Muscle layer of duodenum (tissue), 2 donors: ENCODE measurements around the gene FSTL1.

Source experiments
- H3K27ac ChIP-seq: one replicate; pipeline ENCODE4 v1.7.0; 2013; ENCODE audit warnings: mild to moderate bottlenecking, low read length
- H3K27me3 ChIP-seq: one replicate; pipeline ENCODE4 v1.7.0; 2013; ENCODE audit warnings: low read depth, mild to moderate bottlenecking, control low read depth, low read length
- H3K36me3 ChIP-seq, 2 donors: one replicate each; pipeline ENCODE4 v1.7.0; 2013; ENCODE audit warnings: low read length in 2 of 2, control low read depth in 1 of 2, mild to moderate bottlenecking in 1 of 2; ENCODE audit not compliant: insufficient read depth in 2 of 2, control insufficient read depth in 1 of 2
- H3K4me1 ChIP-seq, 2 donors: one replicate each; pipeline ENCODE4 v1.7.0; 2013; ENCODE audit warnings: low read length in 2 of 2, mild to moderate bottlenecking in 2 of 2, control low read depth in 1 of 2, moderate library complexity in 1 of 2; ENCODE audit not compliant: insufficient read depth in 2 of 2, control insufficient read depth in 1 of 2
- H3K4me3 ChIP-seq, 2 donors: one replicate each; pipeline ENCODE4 v1.7.0; 2013; ENCODE audit warnings: low read length in 2 of 2, low read depth in 1 of 2, mild to moderate bottlenecking in 1 of 2
- H3K9me3 ChIP-seq, 2 donors: one replicate each; pipeline ENCODE4 v1.7.0; 2013; ENCODE audit warnings: low read length in 2 of 2, control low read depth in 1 of 2, mild to moderate bottlenecking in 1 of 2; ENCODE audit not compliant: control insufficient read depth in 1 of 2
- donor health status: healthy.

FSTL1 gene

GRCh38 chr3:120448756-120449155 lies 2.0 kb downstream of the FSTL1 start:
- H3K27me3 ChIP-seq = peaks cover 7% of the 10 kb centered on the region
- H3K27ac ChIP-seq = peak overlapping the region; percentile 94
- H3K9me3 ChIP-seq = no peaks in the 10 kb centered on the region
- H3K4me3 ChIP-seq = peak overlapping the region; percentile 79 to 83
- H3K36me3 ChIP-seq = peaks cover 0 to 8% of the 10 kb centered on the region in 2 donors
- peaks cover 17 to 42% of the 10 kb centered on the region in 2 donors for H3K4me1 ChIP-seq

GRCh38 chr3:120446891-120447668 lies 3.7 kb downstream of the FSTL1 start:
- Histone ChIP-seq H3K4me3 (peak overlapping the region; percentile 18 to 34), H3K9me3 (no peaks in the 10 kb centered on the region), H3K36me3 (peaks cover 0 to 8% of the 10 kb centered on the region in 2 donors), H3K4me1 (peaks cover 18 to 54% of the 10 kb centered on the region in 2 donors), H3K27me3 (peaks cover 7% of the 10 kb centered on the region), H3K27ac (no peak overlapping the region)

DNA sequence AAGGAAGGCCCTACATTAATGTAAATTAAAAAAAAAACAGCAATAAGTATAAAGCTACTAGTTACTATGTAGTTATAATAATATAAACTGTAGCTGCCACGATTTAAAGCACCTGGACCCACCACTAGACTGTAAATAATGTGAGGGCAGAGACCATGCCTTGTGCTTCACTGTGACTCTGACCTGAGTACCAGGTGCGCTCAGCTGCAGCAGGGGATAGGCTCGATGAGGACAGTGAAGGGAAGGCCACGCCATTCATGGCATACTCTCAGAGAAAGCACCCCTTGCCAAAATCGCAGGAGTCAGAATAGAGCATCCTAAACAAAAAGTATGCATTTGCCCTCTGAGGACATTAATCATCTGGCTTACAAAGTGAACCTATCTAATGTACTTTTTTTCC lies 5.1 kb downstream of the FSTL1 start:
- Histone ChIP-seq H3K27ac (peak overlapping the region; percentile 39), H3K9me3 (no peaks in the 10 kb centered on the region), H3K27me3 (peaks cover 7% of the 10 kb centered on the region), H3K36me3 (peaks cover 1 to 14% of the 10 kb centered on the region in 2 donors), H3K4me1 (peaks cover 32 to 68% of the 10 kb centered on the region in 2 donors), H3K4me3 (peak overlapping the region in 1 of 2 donors; percentile 18)

GRCh38 chr3:120443626-120444123 lies 7.1 kb downstream of the FSTL1 start:
- H3K4me1 ChIP-seq = peaks cover 38 to 84% of the 10 kb centered on the region in 2 donors
- peak overlapping the region; percentile 50 for H3K27ac ChIP-seq
- peaks cover 4 to 10% of the 10 kb centered on the region in 2 donors for H3K36me3 ChIP-seq
- H3K4me3 ChIP-seq = no peak overlapping the region
- H3K27me3 ChIP-seq = peaks cover 3% of the 10 kb centered on the region
- no peaks in the 10 kb centered on the region for H3K9me3 ChIP-seq

- Histone ChIP-seq H3K36me3 (peaks cover 4 to 10% of the 10 kb centered on the region in 2 donors), H3K4me3 (no peak overlapping the region), H3K27me3 (no peaks in the 10 kb centered on the region), H3K27ac (no peak overlapping the region), H3K4me1 (peaks cover 38 to 84% of the 10 kb centered on the region in 2 donors), H3K9me3 (no peaks in the 10 kb centered on the region)
These were observed 7.7 kb downstream of the FSTL1 start for GRCh38 chr3:120442975-120443517.

DNA sequence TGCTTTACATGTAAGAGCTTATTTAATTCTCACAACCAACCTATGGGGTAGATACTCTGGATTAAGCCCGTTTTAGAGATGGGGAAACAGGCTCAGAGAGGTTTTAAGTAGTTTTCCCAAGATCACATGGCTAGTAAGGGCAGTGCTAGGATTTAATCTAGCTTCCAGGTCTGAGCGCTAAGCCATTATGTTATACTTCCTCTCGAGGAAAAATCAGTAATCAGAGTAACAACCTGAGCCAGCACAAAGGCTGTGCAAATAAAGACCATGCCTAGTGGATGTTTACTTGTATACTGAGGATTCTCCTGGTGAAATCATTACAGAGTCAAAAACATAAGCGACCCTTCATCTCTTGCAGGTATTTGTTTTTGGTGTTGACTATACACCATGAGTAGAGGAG lies 9.0 kb downstream of the FSTL1 start:
- no peaks in the 10 kb centered on the region for H3K27me3 ChIP-seq
- H3K4me1 ChIP-seq = peaks cover 32 to 80% of the 10 kb centered on the region in 2 donors
- H3K36me3 ChIP-seq = peaks cover 8 to 10% of the 10 kb centered on the region in 2 donors
- no peaks in the 10 kb centered on the region for H3K9me3 ChIP-seq
- no peak overlapping the region for H3K27ac ChIP-seq
- no peak overlapping the region for H3K4me3 ChIP-seq

DNA sequence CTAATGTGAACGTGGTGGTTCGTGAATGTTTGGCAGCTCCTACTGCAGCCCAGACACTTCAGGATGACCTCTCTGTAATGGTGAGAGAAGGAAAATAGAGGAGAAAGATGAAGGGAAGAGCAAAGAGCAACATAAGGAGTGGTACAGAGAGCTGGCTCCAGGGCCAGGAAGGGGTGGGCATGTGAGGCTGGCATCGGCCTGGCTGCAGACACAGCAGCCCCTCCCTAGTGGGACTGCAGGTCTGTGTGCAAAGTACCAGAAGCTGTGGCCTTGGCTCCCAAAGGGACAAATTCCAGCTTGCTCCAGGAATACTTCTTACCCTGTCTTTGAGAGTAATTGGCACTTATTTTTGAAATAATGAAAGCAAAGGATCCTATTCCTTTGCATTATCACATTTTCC lies 10.0 kb downstream of the FSTL1 start:
- peaks cover 8 to 10% of the 10 kb centered on the region in 2 donors for H3K36me3 ChIP-seq
- no peaks in the 10 kb centered on the region for H3K9me3 ChIP-seq
- H3K4me3 ChIP-seq = no peak overlapping the region
- H3K4me1 ChIP-seq = peaks cover 32 to 80% of the 10 kb centered on the region in 2 donors
- H3K27ac ChIP-seq = no peak overlapping the region
- H3K27me3 ChIP-seq = no peaks in the 10 kb centered on the region

DNA sequence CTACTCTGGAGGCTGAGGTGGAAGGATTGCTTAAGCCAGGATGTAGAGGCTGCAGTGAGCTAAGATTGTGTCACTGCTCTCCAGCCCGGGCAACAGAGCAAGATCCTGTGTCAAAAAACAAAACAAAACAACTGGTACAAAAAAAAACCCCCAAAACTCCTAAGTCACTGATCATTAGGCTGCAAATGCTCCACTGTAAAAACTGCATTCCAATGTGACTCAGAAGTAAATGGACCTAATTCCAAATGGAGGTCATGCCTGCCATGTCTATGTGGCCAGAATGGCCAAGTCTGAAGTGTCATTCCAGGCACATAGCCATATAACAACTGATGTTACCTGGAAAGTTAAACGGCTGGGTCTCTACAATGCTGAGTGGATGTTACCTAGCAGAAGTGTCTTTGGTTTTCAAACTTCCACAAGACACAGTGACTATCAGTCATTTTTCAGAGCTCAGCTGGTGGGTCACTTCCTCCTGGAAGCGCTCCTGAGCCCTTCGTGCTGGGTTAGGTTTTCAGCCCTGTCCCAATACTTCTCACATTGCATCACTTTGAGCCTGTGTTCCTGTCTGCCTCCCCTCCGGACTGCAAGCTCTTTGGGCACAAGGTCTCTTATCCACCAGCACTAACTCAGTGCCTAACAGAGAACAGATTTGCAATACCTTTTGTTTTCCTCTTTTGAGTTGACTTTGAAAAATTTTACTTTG lies 10.6 kb downstream of the FSTL1 start:
- Histone ChIP-seq H3K9me3 (no peaks in the 10 kb centered on the region), H3K4me1 (peaks cover 38 to 80% of the 10 kb centered on the region in 2 donors), H3K27ac (peak overlapping the region; percentile 10), H3K4me3 (no peak overlapping the region), H3K27me3 (no peaks in the 10 kb centered on the region), H3K36me3 (peaks cover 8 to 14% of the 10 kb centered on the region in 2 donors)

DNA sequence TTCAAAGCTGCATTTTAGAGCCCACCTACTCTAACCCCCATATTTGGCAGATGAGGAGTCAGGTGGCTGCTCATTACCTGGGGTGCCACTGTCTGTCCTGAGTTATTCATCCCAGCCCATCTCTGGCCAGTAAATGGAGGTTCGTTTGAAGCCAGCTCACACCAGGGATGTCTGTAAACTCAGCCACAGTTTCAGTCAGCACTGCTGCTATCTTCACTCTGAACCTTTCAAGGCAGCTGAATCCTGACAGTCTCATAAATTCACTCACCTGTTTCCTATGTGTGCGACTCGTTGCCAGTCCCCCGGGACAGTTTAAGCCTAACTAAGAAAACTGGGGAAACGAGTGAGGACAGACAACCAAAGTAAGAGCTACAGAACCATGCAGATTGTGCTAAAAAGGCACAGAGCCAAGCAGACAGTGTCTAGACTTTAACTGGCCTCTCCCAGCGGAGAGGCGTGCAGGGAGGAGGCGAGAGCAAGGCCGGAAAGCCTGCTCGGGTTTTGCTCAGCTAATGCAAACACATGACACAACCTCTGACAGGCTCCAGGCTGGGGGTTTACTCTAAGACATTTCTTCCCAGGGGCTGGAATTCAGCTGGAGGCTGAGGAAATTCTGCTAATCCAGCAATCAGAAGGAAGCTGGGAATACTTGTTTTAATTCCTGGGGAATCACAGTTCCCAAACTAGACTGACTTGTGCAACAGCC lies 12.0 kb downstream of the FSTL1 start:
- peak overlapping the region; percentile 62 for H3K27ac ChIP-seq
- H3K27me3 ChIP-seq = no peaks in the 10 kb centered on the region
- no peaks in the 10 kb centered on the region for H3K9me3 ChIP-seq
- peaks cover 33 to 87% of the 10 kb centered on the region in 2 donors for H3K4me1 ChIP-seq
- H3K36me3 ChIP-seq = peaks cover 8 to 21% of the 10 kb centered on the region in 2 donors
- H3K4me3 ChIP-seq = peak overlapping the region in 1 of 2 donors; percentile 26

GRCh38 chr3:120438216-120438615 lies 12.6 kb downstream of the FSTL1 start:
- Histone ChIP-seq H3K4me1 (peaks cover 33 to 87% of the 10 kb centered on the region in 2 donors), H3K27ac (peak overlapping the region; percentile 62), H3K4me3 (peak overlapping the region in 1 of 2 donors; percentile 26), H3K9me3 (no peaks in the 10 kb centered on the region), H3K27me3 (no peaks in the 10 kb centered on the region), H3K36me3 (peaks cover 8 to 22% of the 10 kb centered on the region in 2 donors)
